ENCODE measurements around the gene GPRC5C. TPM values are rescaled to one million over a fixed set of nuclear protein-coding genes. Genes with fewer than 3 reads are reported as not detected.

Gene GPRC5C
- total and polyA plus RNA-seq, 2 of the 13 experiments (the other 11 are each of a cell fraction or from before 2014, with no cell fraction given), result 85.6 to 300 TPM

DNA sequence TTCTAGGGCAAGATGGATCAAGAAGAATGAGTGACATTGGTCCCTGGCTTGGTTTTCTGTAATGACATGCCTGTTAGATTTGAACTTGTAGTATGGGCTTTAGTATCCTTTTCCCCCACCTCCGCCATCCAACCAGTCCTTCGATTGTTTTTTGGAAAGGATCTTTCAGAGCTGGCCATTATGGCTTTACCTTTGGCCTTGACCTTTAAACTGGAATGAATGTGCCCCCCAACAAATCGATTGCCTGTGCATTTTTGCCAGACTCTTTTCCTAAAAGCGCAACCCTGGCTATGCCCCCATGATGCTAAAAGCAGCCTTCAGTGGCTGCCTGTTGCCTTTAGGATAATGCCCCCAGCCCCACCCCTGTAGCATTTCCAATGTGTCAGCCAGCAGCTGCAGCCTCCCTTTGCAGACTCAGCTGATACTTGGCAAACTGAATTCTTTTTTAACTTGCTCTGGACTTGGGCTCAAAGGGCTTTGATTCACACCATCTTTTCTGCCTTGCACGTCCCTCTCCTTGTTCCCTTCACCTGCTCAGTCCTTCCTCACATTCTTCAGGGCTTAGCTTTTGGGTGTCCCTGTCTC, 4.0 kb downstream of the GPRC5C start (continued):
- no peak for TF ChIP-seq NKX3-1 (CRISPR knock-in tag; IDR thresholded peaks at IDR 0.05)
- TF ChIP-seq SP4 (CRISPR knock-in tag; IDR thresholded peaks at IDR 0.05), result no peak
- TF ChIP-seq NR2F1 (CRISPR knock-in tag; IDR thresholded peaks at IDR 0.05), result peak; percentile 39 to 74; a peak in 3 of 4 replicates
- TF ChIP-seq ZSCAN31 (CRISPR knock-in tag; IDR thresholded peaks at IDR 0.05; ENCODE audit: low read depth), result peak; percentile 38; the same call in 1 of the 2 replicates
- TF ChIP-seq ZNF235 (CRISPR knock-in tag; IDR thresholded peaks at IDR 0.05; ENCODE audit: borderline replicate concordance), result no peak
- TF ChIP-seq CHD4 (IDR thresholded peaks at IDR 0.05; ENCODE audit: borderline replicate concordance, low read length), result no peak
- no peak for TF ChIP-seq TAF1 (CRISPR knock-in tag; IDR thresholded peaks at IDR 0.05)
- peak; percentile 87 for TF ChIP-seq ZNF24 (IDR thresholded peaks at IDR 0.05)
- no peak for TF ChIP-seq HMG20B (CRISPR knock-in tag; conservative IDR thresholded peaks at IDR 0.05)
- TF ChIP-seq ZNF121 (CRISPR knock-in tag; IDR thresholded peaks at IDR 0.05), result peak; percentile 84
- TF ChIP-seq POLR2AphosphoS2 (IDR thresholded peaks at IDR 0.05; ENCODE audit: low read depth, low read length), result 0 out of 2 replicates have a peak, but pooled peaks have one; percentile 38
- 0 out of 2 replicates have a peak, but pooled peaks have one; percentile 13 for TF ChIP-seq SMC3 (IDR thresholded peaks at IDR 0.05; ENCODE audit: low read length)
- no peak for TF ChIP-seq ZNF367 (CRISPR knock-in tag; IDR thresholded peaks at IDR 0.05; ENCODE audit: borderline replicate concordance)
- TF ChIP-seq MAF1 (CRISPR knock-in tag; IDR thresholded peaks at IDR 0.05; ENCODE audit: borderline replicate concordance), result no peak
- no peak for TF ChIP-seq ZNF577 (CRISPR knock-in tag; IDR thresholded peaks at IDR 0.05; ENCODE audit: borderline replicate concordance, low read depth)
- peak; percentile 85 for TF ChIP-seq HNF4G (IDR thresholded peaks at IDR 0.05; ENCODE audit: borderline replicate concordance, low read depth, low read length)
- TF ChIP-seq HNF4G (CRISPR knock-in tag; IDR thresholded peaks at IDR 0.05; ENCODE audit: borderline replicate concordance, low read depth), result peak; percentile 62; the same call in 1 of the 2 replicates
- no peak for TF ChIP-seq HDAC6 (IDR thresholded peaks at IDR 0.05; ENCODE audit: low read depth, low read length)
- TF ChIP-seq ZNF552 (CRISPR knock-in tag; IDR thresholded peaks at IDR 0.05; ENCODE audit: borderline replicate concordance), result no peak
- TF ChIP-seq, protein P1, sequence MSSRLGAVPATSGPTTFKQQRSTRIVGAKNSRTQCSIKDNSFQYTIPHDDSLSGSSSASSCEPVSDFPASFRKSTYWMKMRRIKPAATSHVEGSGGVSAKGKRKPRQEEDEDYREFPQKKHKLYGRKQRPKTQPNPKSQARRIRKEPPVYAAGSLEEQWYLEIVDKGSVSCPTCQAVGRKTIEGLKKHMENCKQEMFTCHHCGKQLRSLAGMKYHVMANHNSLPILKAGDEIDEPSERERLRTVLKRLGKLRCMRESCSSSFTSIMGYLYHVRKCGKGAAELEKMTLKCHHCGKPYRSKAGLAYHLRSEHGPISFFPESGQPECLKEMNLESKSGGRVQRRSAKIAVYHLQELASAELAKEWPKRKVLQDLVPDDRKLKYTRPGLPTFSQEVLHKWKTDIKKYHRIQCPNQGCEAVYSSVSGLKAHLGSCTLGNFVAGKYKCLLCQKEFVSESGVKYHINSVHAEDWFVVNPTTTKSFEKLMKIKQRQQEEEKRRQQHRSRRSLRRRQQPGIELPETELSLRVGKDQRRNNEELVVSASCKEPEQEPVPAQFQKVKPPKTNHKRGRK (CRISPR knock-in tag; IDR thresholded peaks at IDR 0.05), result no peak
- no peak for TF ChIP-seq SRSF9 (IDR thresholded peaks at IDR 0.05; ENCODE audit: borderline replicate concordance, insufficient read depth, low read depth, low read length, poor library complexity, severe bottlenecking)
- TF ChIP-seq GATA4 (IDR thresholded peaks at IDR 0.05; ENCODE audit: borderline replicate concordance, low read depth), result no peak
- no peak for TF ChIP-seq PRDM10 (CRISPR knock-in tag; IDR thresholded peaks at IDR 0.05; ENCODE audit: low read depth)
- TF ChIP-seq PHB2 (IDR thresholded peaks at IDR 0.05; ENCODE audit: partially characterized antibody), result no peak

Data from HepG2 (cell line).